ENCODE measurements around the gene EFCAB12. TPM values are rescaled to one million over a fixed set of nuclear protein-coding genes. Genes with fewer than 3 reads are reported as not detected.
"Not testable (repeated sequence)": the region's sequence is repeated elsewhere in the genome, so short reads cannot be mapped to it uniquely, and the experiment has no call there.

The EFCAB12 gene
- total RNA-seq, 4 donors from 2014 or later, result 0.54 TPM; not detected in 3

- H3K4me3 ChIP-seq, result no peak overlapping the region
- H3K27me3 ChIP-seq, result no peaks in the 10 kb centered on the region
- DNase-seq, result peak in 1 of 3 donors; percentile 13
- no peaks in the 10 kb centered on the region for H3K9me3 ChIP-seq
- TF ChIP-seq CTCF (IDR thresholded peaks at IDR 0.05), result no peak
- no peak for TF ChIP-seq POLR2A (IDR thresholded peaks at IDR 0.05)
- H3K4me1 ChIP-seq, result peaks cover 0 to 10% (median 0%) of the 10 kb centered on the region in 4 donors
- no peak overlapping the region for H3K27ac ChIP-seq
- no peaks in the 10 kb centered on the region for H3K36me3 ChIP-seq
Observed at GRCh38 chr3:129415378-129415777, 13.1 kb downstream of the EFCAB12 start.

DNA sequence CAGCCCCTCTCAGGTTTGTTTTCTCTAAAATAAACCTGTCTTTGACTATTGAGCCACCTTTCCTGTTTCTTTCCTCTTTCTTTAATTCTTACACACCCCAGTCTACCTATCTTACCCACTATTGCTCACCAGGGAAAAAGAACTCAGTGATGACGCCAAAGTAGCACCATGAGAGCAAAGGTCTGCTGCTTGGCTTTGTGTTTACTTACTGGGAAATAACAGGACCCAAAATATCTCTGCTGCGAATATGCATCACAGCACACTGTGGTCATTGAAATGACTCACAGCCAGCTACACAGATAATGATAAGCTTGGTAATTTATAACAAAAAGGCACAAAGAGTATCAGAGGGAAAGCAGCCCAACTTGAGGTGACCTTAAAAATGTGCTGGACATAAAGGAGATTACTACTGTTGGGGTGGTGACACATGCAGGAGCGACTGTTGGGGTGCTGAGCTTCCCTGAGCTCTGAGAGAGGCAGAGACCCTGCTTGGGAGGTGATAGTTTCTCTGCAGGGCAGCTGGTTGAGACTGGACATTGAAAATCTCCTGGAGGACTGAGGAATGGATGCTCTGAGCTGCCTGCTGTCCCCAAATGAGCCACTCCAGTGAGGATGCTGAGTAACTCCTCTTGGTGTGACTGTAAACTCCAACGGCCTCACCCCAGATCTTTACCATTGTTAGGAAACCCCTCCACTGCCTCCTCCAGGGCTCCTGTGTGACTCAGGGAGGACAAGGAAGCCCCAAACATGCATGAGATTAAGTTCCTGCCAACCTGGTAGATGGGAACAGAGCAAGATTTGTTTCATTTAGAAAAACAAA lies 14.5 kb downstream of the EFCAB12 start:
- TF ChIP-seq POLR2A (IDR thresholded peaks at IDR 0.05) (no peak), CTCF (IDR thresholded peaks at IDR 0.05) (no peak)
- DNase-seq, result peak in 1 of 3 donors; percentile 65
- Histone ChIP-seq H3K36me3 (no peaks in the 10 kb centered on the region), H3K9me3 (no peaks in the 10 kb centered on the region), H3K27ac (peak overlapping the region in 2 of 4 donors; percentile 42 to 51), H3K4me3 (no peak overlapping the region), H3K27me3 (no peaks in the 10 kb centered on the region), H3K4me1 (peaks cover 0 to 10% (median 0%) of the 10 kb centered on the region in 4 donors)

GRCh38 chr3:129413238-129413637 lies 15.2 kb downstream of the EFCAB12 start:
- H3K27ac ChIP-seq, result peak overlapping the region in 2 of 4 donors; percentile 36 to 51
- not testable (repeated sequence) for H3K9me3 ChIP-seq, H3K36me3 ChIP-seq, H3K4me3 ChIP-seq, DNase-seq, H3K27me3 ChIP-seq, H3K4me1 ChIP-seq

DNA sequence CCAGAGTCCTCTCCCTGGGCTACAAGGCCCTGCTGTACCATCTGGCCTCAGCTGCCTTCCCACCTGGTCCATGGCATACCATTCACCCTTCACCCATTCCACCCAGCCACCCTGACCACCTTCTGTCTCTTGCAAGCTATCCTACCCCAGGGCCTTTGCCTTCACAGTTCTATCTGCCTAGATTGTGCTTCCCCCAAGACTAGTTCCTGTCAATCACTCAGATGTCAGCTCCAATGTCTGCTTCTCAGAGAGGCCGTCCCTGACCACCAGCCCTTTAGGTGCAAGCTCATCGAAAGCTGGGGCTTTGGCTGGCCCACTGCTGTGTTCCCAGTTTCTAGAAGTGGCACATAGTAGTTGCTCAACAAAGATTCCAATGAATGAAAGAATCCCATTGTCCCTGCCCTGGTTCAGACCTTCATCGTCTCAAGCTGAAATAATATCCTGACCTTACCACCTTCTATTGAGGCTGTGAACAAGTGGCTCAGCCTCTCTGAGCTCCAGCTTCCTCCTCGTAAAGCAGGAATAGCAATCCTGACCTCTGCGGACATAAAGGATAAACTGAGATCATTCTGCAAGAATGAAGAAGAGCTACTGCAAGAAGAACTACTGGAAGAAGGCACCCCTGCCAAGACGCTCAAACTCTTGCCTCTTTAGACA lies 15.8 kb downstream of the EFCAB12 start:
- H3K4me3 ChIP-seq, result no peak overlapping the region
- TF ChIP-seq CTCF (IDR thresholded peaks at IDR 0.05), result no peak
- TF ChIP-seq POLR2A (IDR thresholded peaks at IDR 0.05), result no peak
- peaks cover 0 to 10% (median 0%) of the 10 kb centered on the region in 4 donors for H3K4me1 ChIP-seq
- H3K9me3 ChIP-seq, result no peaks in the 10 kb centered on the region
- no peak for DNase-seq
- no peaks in the 10 kb centered on the region for H3K36me3 ChIP-seq
- peak overlapping the region in 2 of 4 donors; percentile 36 to 51 for H3K27ac ChIP-seq
- no peaks in the 10 kb centered on the region for H3K27me3 ChIP-seq

GRCh38 chr3:129410971-129411370 lies 17.5 kb downstream of the EFCAB12 start:
- no peaks in the 10 kb centered on the region for H3K36me3 ChIP-seq
- no peaks in the 10 kb centered on the region for H3K27me3 ChIP-seq
- peaks cover 0 to 10% (median 0%) of the 10 kb centered on the region in 4 donors for H3K4me1 ChIP-seq
- no peak for TF ChIP-seq POLR2A (IDR thresholded peaks at IDR 0.05)
- TF ChIP-seq CTCF (IDR thresholded peaks at IDR 0.05), result no peak
- DNase-seq, result no peak
- no peaks in the 10 kb centered on the region for H3K9me3 ChIP-seq
- H3K27ac ChIP-seq, result no peak overlapping the region
- H3K4me3 ChIP-seq, result no peak overlapping the region

GRCh38 chr3:129409541-129409940 lies 18.9 kb downstream of the EFCAB12 start:
- H3K27ac ChIP-seq, result no peak overlapping the region
- no peak for DNase-seq
- peaks cover 0 to 10% (median 0%) of the 10 kb centered on the region in 4 donors for H3K4me1 ChIP-seq
- no peaks in the 10 kb centered on the region for H3K36me3 ChIP-seq
- no peak overlapping the region for H3K4me3 ChIP-seq
- no peaks in the 10 kb centered on the region for H3K27me3 ChIP-seq
- no peaks in the 10 kb centered on the region for H3K9me3 ChIP-seq
- no peak for TF ChIP-seq POLR2A (IDR thresholded peaks at IDR 0.05)
- no peak for TF ChIP-seq CTCF (IDR thresholded peaks at IDR 0.05)

Data from Peyer's patch (tissue), 4 donors.